ENCODE measurements around the gene TSHZ1.

The TSHZ1 gene

GRCh38 chr18:75201282-75202270 lies 9.0 kb upstream of the TSHZ1 start:
- Histone ChIP-seq H3K4me3 (ENCODE audit: low read depth, low read length) (no peak overlapping the region), H3K27me3 (replicated peaks) (no peaks in the 10 kb centered on the region), H3K27ac (no peak overlapping the region), H3K36me3 (replicated peaks) (no peaks in the 10 kb centered on the region)
- no peak for TF ChIP-seq CTCF (IDR thresholded peaks at IDR 0.05; ENCODE audit: low read depth, low read length, missing control alignments)
- in situ Hi-C loops (cut with HindIII; ENCODE audit: low pct_ligation_motif_present, low sequenced_read_pairs): no loop called here
- DNase-seq: no peak

- H3K27me3 ChIP-seq (replicated peaks): no peaks in the 10 kb centered on the region
- no peak for TF ChIP-seq CTCF (IDR thresholded peaks at IDR 0.05; ENCODE audit: low read depth, low read length, missing control alignments)
- in situ Hi-C loops (cut with HindIII; ENCODE audit: low pct_ligation_motif_present, low sequenced_read_pairs): no loop called here
- DNase-seq: no peak
- no peaks in the 10 kb centered on the region for H3K36me3 ChIP-seq (replicated peaks)
- H3K27ac ChIP-seq: no peak overlapping the region
- no peak overlapping the region for H3K4me3 ChIP-seq (ENCODE audit: low read depth, low read length)
These were observed 7.8 kb upstream of the TSHZ1 start for GRCh38 chr18:75202696-75203365.

- TF ChIP-seq CTCF (IDR thresholded peaks at IDR 0.05; ENCODE audit: low read depth, low read length, missing control alignments): no peak
- peak overlapping the region; percentile 49 for H3K4me3 ChIP-seq (ENCODE audit: low read depth, low read length)
- no peak overlapping the region for H3K27ac ChIP-seq
- H3K36me3 ChIP-seq (replicated peaks): no peaks in the 10 kb centered on the region
- in situ Hi-C loops (cut with HindIII; ENCODE audit: low pct_ligation_motif_present, low sequenced_read_pairs): no loop called here
- DNase-seq: no peak
- H3K27me3 ChIP-seq (replicated peaks): no peaks in the 10 kb centered on the region
These were observed 7.0 kb upstream of the TSHZ1 start for GRCh38 chr18:75203416-75204268.

- no peak for DNase-seq
- in situ Hi-C loops (cut with HindIII; ENCODE audit: low pct_ligation_motif_present, low sequenced_read_pairs): no loop called here
- H3K36me3 ChIP-seq (replicated peaks): no peaks in the 10 kb centered on the region
- peak overlapping the region; percentile 49 for H3K4me3 ChIP-seq (ENCODE audit: low read depth, low read length)
- no peak for TF ChIP-seq CTCF (IDR thresholded peaks at IDR 0.05; ENCODE audit: low read depth, low read length, missing control alignments)
- H3K27me3 ChIP-seq (replicated peaks): no peaks in the 10 kb centered on the region
- H3K27ac ChIP-seq: no peak overlapping the region
These were observed 6.3 kb upstream of the TSHZ1 start for GRCh38 chr18:75204269-75204731.

GRCh38 chr18:75204732-75205513 lies 5.7 kb upstream of the TSHZ1 start:
- no peaks in the 10 kb centered on the region for H3K36me3 ChIP-seq (replicated peaks)
- peak overlapping the region; percentile 49 for H3K4me3 ChIP-seq (ENCODE audit: low read depth, low read length)
- no peaks in the 10 kb centered on the region for H3K27me3 ChIP-seq (replicated peaks)
- DNase-seq: no peak
- H3K27ac ChIP-seq: no peak overlapping the region
- in situ Hi-C loops (cut with HindIII; ENCODE audit: low pct_ligation_motif_present, low sequenced_read_pairs): no loop called here
- TF ChIP-seq CTCF (IDR thresholded peaks at IDR 0.05; ENCODE audit: low read depth, low read length, missing control alignments): no peak
